GM10248 (cell line): ENCODE results near the gene ZKSCAN8.
A peak's percentile ranks its signal among the peaks of the same experiment; 100 is the strongest.

Source experiments
- CTCF ChIA-PET: fragments of 300-600 bp; sonication (Branson Sonifier 250); formaldehyde crosslinking; extraction: SDS; loops from one replicate; lab custom pipeline; 2021; ENCODE audit warnings: antibody characterized with exemption; lab: Yijun Ruan, JAX
- POLR2A ChIA-PET: fragments of 350-650 bp; sonication (Branson Sonifier 250); formaldehyde crosslinking; extraction: SDS; loops from one replicate; lab custom pipeline; 2020; ENCODE audit warnings: antibody characterized with exemption; lab: Yijun Ruan, JAX
- DNase-seq: peaks from one replicate; pipeline ENCODE4 v3.0.0; 2012; ENCODE audit errors: extremely low spot score
- TF ChIP-seq, protein P1 (sequence below): IDR thresholded peaks from 2 replicates; pipeline ENCODE4 v1.5.1; 2012; ENCODE audit warnings: mild to moderate bottlenecking, low read depth; ENCODE audit errors: extremely low read depth, missing control alignments, control extremely low read depth

Gene ZKSCAN8

GRCh38 chr6:28137505-28137981 lies 4.1 kb upstream of the ZKSCAN8 start:
- POLR2A ChIA-PET, result interaction anchor here (0.6 kb wide), 1 partner anchor 198 kb away, joined by 4 read pairs; the partner anchor contains the start of gene ZSCAN31
- CTCF ChIA-PET, result interaction anchor here (1.0 to 2.5 kb wide), 6 partner anchors 9 to 218 kb away, joined by 3 to 13 read pairs (median 4); no protein-coding TSS in a partner anchor
- DNase-seq, result peak; percentile 58
- TF ChIP-seq, protein P1, sequence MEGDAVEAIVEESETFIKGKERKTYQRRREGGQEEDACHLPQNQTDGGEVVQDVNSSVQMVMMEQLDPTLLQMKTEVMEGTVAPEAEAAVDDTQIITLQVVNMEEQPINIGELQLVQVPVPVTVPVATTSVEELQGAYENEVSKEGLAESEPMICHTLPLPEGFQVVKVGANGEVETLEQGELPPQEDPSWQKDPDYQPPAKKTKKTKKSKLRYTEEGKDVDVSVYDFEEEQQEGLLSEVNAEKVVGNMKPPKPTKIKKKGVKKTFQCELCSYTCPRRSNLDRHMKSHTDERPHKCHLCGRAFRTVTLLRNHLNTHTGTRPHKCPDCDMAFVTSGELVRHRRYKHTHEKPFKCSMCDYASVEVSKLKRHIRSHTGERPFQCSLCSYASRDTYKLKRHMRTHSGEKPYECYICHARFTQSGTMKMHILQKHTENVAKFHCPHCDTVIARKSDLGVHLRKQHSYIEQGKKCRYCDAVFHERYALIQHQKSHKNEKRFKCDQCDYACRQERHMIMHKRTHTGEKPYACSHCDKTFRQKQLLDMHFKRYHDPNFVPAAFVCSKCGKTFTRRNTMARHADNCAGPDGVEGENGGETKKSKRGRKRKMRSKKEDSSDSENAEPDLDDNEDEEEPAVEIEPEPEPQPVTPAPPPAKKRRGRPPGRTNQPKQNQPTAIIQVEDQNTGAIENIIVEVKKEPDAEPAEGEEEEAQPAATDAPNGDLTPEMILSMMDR, result no peak

DNA sequence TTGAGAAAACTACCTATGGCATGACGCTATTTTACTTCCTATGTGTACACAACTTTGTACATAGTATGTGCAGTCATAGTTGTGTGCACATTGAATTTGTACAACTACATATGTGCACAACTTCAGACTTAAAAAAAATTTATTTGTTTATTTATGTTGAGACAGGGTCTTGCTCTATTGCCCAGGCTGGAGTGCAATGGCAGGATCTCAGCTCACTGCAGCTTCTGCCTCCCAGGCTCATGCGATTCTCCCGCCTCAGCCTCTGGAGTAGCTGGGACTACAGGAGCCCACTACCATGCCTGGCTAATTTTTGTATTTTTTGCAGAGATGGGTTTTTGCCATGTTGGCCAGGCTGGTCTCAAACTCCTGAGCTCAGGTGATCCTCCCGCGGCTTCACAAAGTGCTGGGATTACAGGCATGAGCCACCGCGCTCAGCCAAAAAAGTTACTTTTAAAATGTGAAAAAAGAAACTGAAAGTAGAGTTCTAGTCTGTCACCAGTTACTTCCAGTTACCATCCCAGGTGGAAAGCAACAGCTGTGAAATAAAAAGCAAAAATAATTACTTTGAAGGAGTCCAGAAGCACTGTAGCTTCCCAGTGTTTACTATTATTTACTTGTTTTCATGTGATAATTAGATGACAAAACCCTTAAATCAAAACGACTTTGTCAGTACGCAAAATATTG lies 1.7 kb upstream of the ZKSCAN8 start:
- no peak for DNase-seq
- TF ChIP-seq, protein P1, result no peak
- CTCF ChIA-PET, result interaction anchor here (0.6 to 3.3 kb wide), 7 partner anchors 11 to 217 kb away, joined by 3 to 17 read pairs (median 4); no protein-coding TSS in a partner anchor
- POLR2A ChIA-PET, result no interaction called here

GRCh38 chr6:28140616-28141015 lies 1.1 kb upstream of the ZKSCAN8 start:
- CTCF ChIA-PET, result interaction anchor here (0.6 to 3.3 kb wide), 7 partner anchors 12 to 216 kb away, joined by 3 to 17 read pairs (median 4); no protein-coding TSS in a partner anchor
- POLR2A ChIA-PET, result no interaction called here
- TF ChIP-seq, protein P1, result no peak
- no peak for DNase-seq

- POLR2A ChIA-PET, result no interaction called here
- DNase-seq, result no peak
Measured at GRCh38 chr6:28142446-28142845, 763 bp downstream of the ZKSCAN8 start.

GRCh38 chr6:28145231-28145630 lies 3.5 kb downstream of the ZKSCAN8 start:
- no peak for DNase-seq
- CTCF ChIA-PET, result no interaction called here
- POLR2A ChIA-PET, result no interaction called here
- TF ChIP-seq, protein P1, result no peak

More at GRCh38 chr6:28142446-28142845, 763 bp downstream of the ZKSCAN8 start:
- TF ChIP-seq, protein P1, result no peak
- CTCF ChIA-PET, result interaction anchor here (1.8 to 3.3 kb wide), 3 partner anchors 12 to 214 kb away, joined by 4 to 17 read pairs (median 5); no protein-coding TSS in a partner anchor

- no peak for DNase-seq
- ChIA-PET POLR2A (interaction anchor here (2.0 kb wide), 1 partner anchor 9 kb away, joined by 7 read pairs; no protein-coding TSS in a partner anchor), CTCF (interaction anchor here (1.0 to 2.1 kb wide), 3 partner anchors 9 to 23 kb away, joined by 3 to 6 read pairs (median 4); no protein-coding TSS in a partner anchor)
- TF ChIP-seq, protein P1, result no peak
Measured at GRCh38 chr6:28152531-28152930, 10.8 kb downstream of the ZKSCAN8 start.
